HG02981 (cell line): ENCODE measurements around the gene TRMT2A.

ENCODE experiments used
- ATAC-seq: cut with Tn5 transposase; IDR thresholded peaks from one replicate; pipeline ENCODE4 v1.9.1; 2021; ENCODE audit warnings: mild to moderate bottlenecking, moderate library complexity; ENCODE audit not compliant: unreplicated experiment

Gene TRMT2A

DNA sequence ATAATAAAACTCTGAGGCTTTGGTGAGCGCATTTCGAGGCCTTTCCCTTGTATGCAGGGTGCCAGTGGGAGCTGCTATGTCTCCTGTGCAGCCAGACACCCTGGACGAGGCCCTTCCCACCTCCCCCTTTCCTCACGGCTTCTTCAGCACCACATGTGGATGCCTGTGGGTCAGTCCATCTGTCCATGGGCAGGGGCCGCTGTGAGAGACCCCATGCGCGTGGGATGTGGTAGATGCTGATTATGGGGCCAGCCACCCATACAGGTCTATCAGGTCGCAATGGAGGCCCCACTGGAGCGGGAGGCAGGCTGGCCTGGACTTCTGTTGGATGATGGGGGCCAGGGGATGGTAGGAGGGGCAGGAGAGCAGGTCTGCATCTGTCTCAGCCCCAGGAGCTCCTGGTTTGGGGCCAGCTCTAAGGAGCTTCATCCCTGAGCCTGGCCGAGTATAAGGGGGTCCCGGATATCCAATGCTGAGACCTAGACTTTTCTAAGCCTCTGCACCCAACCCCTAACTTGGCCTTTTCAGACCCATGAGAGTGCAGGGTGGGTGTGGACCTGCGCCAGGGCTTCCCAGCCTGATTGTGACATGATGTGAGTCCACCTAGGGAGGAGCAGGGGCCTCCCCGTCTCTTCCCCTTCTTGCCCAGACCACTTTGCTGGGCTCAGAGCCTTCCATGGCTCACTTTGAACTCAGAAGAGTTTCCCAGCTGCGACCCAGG lies 51.0 kb downstream of the TRMT2A start:
- no peak for ATAC-seq

DNA sequence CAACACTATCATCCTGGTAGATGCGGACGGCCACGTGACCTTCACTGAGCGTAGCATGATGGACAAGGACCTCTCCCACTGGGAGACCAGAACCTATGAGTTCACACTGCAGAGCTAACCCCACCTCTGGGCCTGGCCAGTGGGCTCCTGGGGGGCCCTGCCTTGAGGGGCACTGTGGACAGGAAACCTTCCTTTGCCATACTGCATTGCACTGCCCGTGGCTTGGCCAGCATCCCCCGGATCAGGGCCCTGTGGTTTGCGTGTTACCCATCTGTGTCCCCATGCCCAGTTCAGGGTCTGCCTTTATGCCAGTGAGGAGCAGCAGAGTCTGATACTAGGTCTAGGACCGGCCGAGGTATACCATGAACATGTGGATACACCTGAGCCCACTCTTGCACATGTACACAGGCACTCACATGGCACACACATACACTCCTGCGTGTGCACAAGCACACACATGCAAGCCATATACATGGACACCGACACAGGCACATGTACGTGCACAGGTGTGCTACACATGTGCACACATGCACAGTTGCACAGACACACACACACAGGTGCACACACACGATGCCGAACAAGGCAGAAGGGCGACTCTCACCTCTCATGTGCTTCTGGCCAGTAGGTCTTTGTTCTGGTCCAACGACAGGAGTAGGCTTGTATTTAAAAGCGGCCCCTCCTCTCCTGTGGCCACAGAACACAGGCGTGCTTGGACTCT lies 52.3 kb downstream of the TRMT2A start:
- no peak for ATAC-seq

DNA sequence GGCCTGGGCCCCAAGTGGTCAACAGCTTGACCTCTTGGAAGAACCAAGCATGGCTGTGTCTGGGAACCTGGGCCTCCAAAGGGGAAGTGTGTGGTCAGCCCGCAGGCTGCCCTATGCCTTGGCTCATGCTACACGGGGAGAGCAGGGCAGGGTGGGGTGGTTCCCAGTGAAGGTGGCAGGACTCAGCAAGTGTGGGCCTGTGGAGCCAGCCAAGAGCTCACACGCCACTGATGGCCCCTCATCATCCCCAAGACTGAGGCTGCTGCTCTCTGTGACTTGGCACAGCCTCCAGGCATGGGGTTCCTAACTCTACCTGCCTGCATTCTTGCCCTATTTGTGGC lies 52.9 kb downstream of the TRMT2A start:
- no peak for ATAC-seq

DNA sequence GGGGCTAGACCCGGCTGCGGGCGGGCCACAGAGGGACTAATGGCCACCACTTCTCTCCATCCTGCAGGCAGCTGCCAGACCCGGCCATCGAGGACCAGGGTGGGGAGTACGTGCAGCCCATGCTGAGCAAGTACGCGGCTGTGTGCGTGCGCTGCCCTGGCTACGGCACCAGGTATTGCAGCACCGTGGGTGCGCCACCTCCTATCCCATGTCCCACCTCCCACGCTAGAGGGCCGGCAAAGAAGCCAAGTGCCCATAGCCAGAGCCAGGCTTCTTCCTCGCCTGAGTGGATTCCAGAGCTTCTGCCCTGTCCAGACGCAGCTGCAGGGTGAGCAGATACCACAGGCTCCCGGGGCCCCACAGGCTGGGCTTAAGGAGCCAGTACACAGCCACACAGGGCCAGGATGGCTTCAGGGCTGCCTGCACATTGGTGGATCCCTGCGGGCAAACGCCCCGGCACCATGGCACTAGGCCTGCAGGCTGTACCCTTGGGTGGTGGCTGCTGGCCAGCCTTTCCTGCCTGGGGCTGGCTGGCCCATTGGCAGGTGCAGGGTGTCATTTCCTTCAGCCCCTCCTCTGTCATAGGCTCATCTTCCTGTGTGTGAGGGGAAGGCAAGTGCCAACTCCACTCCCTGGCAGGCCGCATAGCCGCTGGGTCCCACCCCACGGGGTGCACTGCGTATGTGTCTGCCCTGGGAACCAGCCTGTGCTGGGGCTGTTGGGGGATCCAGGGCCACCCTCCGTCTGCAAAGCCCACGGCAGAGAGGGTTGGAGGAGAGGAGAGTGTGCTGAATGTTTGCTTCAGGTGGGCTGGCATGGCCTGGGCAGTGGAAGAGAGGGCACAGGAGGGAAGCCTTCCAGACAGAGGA lies 53.5 kb downstream of the TRMT2A start:
- ATAC-seq: no peak

- ATAC-seq: no peak
These were observed 54.3 kb downstream of the TRMT2A start for GRCh38 chr22:20062766-20063083.

DNA sequence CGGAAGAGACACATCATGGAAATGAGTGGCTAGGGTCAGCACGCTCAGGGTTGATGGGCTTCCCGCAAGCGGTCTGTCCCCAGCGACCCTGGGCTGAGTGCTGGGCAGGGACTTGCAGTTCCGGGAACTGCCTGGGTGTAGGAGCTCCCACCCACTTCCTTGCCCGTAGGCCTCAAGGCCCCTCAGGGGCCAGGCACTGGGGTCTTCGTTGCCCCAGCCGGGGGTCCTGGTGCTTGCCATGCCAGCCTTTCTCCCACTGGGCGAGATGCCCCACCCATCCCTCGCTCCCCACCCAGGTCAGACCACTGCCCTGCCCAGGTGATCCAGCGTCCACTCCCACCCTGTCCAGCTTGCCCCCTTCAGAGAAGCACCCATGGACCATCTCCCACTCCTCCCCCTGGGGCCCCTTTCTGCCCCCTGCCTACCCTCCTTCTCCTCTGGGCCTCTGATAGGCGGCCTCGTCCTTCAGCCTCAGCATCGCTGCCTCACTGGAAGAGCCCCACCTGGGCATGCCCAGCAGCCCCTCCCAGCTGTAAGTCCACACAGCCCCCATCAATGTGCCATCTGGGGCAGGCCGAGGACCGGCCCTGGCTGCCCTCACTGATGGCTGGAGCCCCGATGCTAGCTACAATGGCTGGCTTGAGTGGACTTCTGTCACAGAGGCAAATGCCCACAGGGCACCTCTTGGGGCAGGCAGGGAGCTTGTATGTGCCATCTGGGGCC lies 54.8 kb downstream of the TRMT2A start:
- no peak for ATAC-seq
